Body of pancreas (tissue), 4 donors: Measurements from ENCODE around the gene GLIPR1L2. TPM values are rescaled to one million over a fixed set of nuclear protein-coding genes. Genes with fewer than 3 reads are reported as not detected.
A peak's percentile ranks its signal among the peaks of the same experiment; 100 is the strongest.
"Not testable (repeated sequence)": the region's sequence is repeated elsewhere in the genome, so short reads cannot be mapped to it uniquely, and the experiment has no call there.

Experiments
- ATAC-seq: fragments of 150-250 bp; one replicate; pipeline ENCODE4 v1.9.1; 2016
- DNase-seq, 4 donors: peaks; one replicate each; pipeline ENCODE4 v3.0.0-alpha.2; 2019
- H3K27ac ChIP-seq, 4 donors: fragments of 200-600 bp; sonication (generic); 1 replicate in 3 of 4; 2 replicates in 1 of 4; pipeline versions ENCODE4 v1.5.1 to v1.6.1; 2016 to 2019; ENCODE audit warnings: mild to moderate bottlenecking in 1 of 4, mixed read lengths in 1 of 4, moderate library complexity in 1 of 4
- H3K27me3 ChIP-seq, 2 donors: fragments of 200-600 bp; sonication (generic); one replicate each; pipeline ENCODE4 v1.6.0; 2016; ENCODE audit warnings: mild to moderate bottlenecking in 1 of 2
- H3K36me3 ChIP-seq, 2 donors: fragments of 200-600 bp; sonication (generic); replicated peaks in 1 of 2; 2 replicates each; pipeline ENCODE4 v1.5.1; 2016; ENCODE audit warnings: low read depth in 2 of 2; ENCODE audit not compliant: insufficient read depth in 1 of 2
- H3K4me1 ChIP-seq: fragments of 200-600 bp; sonication (generic); one replicate; pipeline ENCODE4 v1.6.0; 2016
- H3K4me3 ChIP-seq, 2 donors: fragments of 200-600 bp; sonication (generic); 1 replicate in 1 of 2; 2 replicates in 1 of 2; pipeline ENCODE4 v1.5.1; 2016 to 2019
- H3K9me3 ChIP-seq, 3 donors: fragments of 200-600 bp; sonication (generic); 1 replicate in 2 of 3; 2 replicates in 1 of 3; pipeline ENCODE4 v1.5.1; 2016
- POLR2A ChIP-seq, 3 donors: fragments of 450-650 bp; IDR thresholded peaks; one replicate each; pipeline ENCODE4 v1.6.1; 2016; ENCODE audit warnings: antibody characterized with exemption in 3 of 3, mild to moderate bottlenecking in 2 of 3
- WGBS, 2 donors: methylation state at CpG; one replicate each; pipeline ENCODE4 v1.1.5; 2017; 5-methylcytosine and 5-hydroxymethylcytosine counted together
- intact Hi-C: fragments of 100-400 bp; cut with DNase I; formaldehyde crosslinking; loops from one replicate; pipeline ENCODE4 v1.15.1; 2023
- total RNA-seq, 2 donors: library from RNA; depleted of rRNA; stranded (reverse); fragments of >200 nt; gene quantifications; one replicate each; pipeline ENCODE4 v1.1.0, GENCODE V29; 2016
- TF ChIP-seq, protein P1 (sequence below), 7 experiments: fragments of 450-650 bp in 4 of 7; fragments of 200-600 bp in 3 of 7; sonication (generic) in 3 of 7; IDR thresholded peaks; one replicate each; pipeline ENCODE4 v1.5.1; 2016 to 2019; ENCODE audit warnings: antibody characterized with exemption in 7 of 7

The GLIPR1L2 gene
- total RNA-seq, 2 donors from 2014 or later, result 1.6 TPM; not detected in 1

DNA sequence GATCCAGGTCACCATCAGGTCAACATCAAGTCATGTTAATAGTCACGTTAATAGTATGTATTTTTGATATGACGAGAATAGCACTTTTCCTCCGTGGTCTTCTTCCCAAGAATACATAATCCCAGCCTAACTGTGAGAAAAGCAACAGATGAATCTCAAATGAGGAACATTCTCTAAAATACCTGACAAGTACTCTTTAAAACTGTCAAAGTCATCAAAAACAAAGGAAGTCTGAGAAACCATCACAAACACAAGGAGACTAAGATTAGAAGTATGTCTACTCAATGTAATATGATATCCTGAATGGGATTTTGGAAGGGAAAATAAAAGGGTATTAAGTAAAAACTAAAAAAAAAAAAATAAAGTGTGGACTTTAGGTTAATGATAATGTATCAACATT lies 52.8 kb downstream of the GLIPR1L2 start:
- no peaks in the 10 kb centered on the region for H3K36me3 ChIP-seq
- DNase-seq, result no peak
- TF ChIP-seq, protein P1, sequence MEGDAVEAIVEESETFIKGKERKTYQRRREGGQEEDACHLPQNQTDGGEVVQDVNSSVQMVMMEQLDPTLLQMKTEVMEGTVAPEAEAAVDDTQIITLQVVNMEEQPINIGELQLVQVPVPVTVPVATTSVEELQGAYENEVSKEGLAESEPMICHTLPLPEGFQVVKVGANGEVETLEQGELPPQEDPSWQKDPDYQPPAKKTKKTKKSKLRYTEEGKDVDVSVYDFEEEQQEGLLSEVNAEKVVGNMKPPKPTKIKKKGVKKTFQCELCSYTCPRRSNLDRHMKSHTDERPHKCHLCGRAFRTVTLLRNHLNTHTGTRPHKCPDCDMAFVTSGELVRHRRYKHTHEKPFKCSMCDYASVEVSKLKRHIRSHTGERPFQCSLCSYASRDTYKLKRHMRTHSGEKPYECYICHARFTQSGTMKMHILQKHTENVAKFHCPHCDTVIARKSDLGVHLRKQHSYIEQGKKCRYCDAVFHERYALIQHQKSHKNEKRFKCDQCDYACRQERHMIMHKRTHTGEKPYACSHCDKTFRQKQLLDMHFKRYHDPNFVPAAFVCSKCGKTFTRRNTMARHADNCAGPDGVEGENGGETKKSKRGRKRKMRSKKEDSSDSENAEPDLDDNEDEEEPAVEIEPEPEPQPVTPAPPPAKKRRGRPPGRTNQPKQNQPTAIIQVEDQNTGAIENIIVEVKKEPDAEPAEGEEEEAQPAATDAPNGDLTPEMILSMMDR (IDR thresholded peaks at IDR 0.05), result no peak
- no peak for TF ChIP-seq POLR2A (IDR thresholded peaks at IDR 0.05)
- no peaks in the 10 kb centered on the region for H3K4me1 ChIP-seq
- no peaks in the 10 kb centered on the region for H3K9me3 ChIP-seq
- 34 to 40% methylated on average over 3 of the region's 3 CpGs for WGBS, 2 donors
- no peak overlapping the region for H3K27ac ChIP-seq
- ATAC-seq, result no peak
- intact Hi-C loops, result no loop called here
- no peak overlapping the region for H3K4me3 ChIP-seq
- no peaks in the 10 kb centered on the region for H3K27me3 ChIP-seq

DNA sequence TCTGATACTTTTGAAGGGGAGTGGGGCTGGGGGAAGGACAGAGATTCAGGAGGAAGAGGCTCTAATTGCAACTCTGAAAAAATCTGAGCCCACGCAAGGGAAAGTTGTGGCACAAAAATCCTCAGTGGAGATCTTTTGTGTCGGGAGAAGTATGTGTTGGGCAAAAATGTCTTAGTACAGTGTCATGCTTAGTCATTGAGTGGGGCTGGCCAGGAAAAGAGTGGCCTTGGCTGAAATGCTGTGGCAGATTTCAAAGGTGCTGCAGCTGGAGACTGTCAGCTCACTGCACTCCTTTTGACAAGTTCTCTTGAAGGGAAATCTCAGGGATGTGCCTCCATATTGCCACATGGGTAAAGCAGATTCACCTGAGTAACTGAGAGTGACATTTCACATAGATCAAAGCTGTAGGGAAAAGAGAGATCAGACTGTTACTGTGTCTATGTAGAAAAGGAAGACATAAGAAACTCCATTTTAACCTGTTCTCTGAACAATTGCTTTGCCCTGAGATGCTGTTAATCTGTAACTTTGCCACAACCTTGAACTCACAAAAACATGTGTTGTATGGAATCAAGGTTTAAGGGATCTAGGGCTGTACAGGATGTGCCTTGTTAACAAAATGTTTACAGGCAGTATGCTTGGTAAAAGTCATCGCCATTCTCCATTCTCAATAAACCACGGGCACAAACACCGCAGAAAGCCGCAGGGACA lies 53.7 kb downstream of the GLIPR1L2 start:
- Histone ChIP-seq H3K4me1 (no peaks in the 10 kb centered on the region), H3K27me3 (no peaks in the 10 kb centered on the region), H3K27ac (no peak overlapping the region), H3K4me3 (no peak overlapping the region), H3K36me3 (no peaks in the 10 kb centered on the region), H3K9me3 (no peaks in the 10 kb centered on the region)
- ATAC-seq (no peak), DNase-seq (peak in 1 of 4 donors; percentile 18)
- no peak for TF ChIP-seq POLR2A (IDR thresholded peaks at IDR 0.05)
- TF ChIP-seq, protein P1 (IDR thresholded peaks at IDR 0.05), result no peak
- 71 to 83% methylated on average over 6 of the region's 6 CpGs for WGBS, 2 donors
- intact Hi-C loops, result no loop called here

DNA sequence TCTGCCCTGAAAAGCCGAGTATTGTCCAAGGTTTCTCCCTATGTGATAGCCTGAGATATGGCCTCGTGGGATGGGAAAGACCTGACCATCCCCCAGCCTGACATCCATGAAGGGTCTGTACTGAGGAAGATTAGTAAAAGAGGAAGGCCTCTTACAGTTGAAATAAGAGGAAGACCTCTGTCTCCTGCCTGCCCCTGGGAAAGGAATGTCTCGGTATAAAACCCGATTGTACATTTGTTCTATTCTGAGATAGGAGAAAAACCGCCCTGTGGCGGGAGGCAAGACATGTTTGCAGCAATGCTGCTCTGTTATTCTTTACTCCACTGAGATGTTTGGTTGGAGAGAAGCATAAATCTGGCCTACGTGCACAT lies 54.2 kb downstream of the GLIPR1L2 start:
- H3K36me3 ChIP-seq, intact Hi-C loops, H3K27me3 ChIP-seq, H3K27ac ChIP-seq, H3K9me3 ChIP-seq, H3K4me1 ChIP-seq, DNase-seq, H3K4me3 ChIP-seq, ATAC-seq: not testable (repeated sequence)
- 70 to 75% methylated on average over 7 of the region's 7 CpGs for WGBS, 2 donors

DNA sequence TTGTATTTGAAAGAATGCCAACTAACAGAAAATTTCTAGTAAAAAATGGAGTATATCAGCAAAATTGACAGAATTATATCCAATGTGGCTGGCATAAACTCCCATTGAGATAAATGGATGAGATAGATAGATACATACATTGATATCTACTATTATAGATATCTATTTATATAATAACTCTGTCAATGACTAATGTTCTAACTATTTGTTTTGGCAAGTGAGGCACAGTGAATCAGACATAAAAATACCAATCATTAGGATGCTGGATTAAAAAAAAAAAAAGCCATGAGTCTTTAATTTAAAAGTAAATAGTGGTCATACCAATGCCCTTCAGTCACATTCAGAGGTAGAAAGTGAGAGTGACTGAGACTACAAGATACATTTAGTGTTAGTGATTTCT lies 56.0 kb downstream of the GLIPR1L2 start:
- TF ChIP-seq, protein P1 (IDR thresholded peaks at IDR 0.05), result no peak
- no peak for TF ChIP-seq POLR2A (IDR thresholded peaks at IDR 0.05)
- Histone ChIP-seq H3K27me3 (no peaks in the 10 kb centered on the region), H3K4me1 (no peaks in the 10 kb centered on the region), H3K9me3 (no peaks in the 10 kb centered on the region), H3K36me3 (no peaks in the 10 kb centered on the region), H3K27ac (no peak overlapping the region), H3K4me3 (no peak overlapping the region)
- ATAC-seq (no peak), DNase-seq (no peak)
- intact Hi-C loops, result no loop called here

DNA sequence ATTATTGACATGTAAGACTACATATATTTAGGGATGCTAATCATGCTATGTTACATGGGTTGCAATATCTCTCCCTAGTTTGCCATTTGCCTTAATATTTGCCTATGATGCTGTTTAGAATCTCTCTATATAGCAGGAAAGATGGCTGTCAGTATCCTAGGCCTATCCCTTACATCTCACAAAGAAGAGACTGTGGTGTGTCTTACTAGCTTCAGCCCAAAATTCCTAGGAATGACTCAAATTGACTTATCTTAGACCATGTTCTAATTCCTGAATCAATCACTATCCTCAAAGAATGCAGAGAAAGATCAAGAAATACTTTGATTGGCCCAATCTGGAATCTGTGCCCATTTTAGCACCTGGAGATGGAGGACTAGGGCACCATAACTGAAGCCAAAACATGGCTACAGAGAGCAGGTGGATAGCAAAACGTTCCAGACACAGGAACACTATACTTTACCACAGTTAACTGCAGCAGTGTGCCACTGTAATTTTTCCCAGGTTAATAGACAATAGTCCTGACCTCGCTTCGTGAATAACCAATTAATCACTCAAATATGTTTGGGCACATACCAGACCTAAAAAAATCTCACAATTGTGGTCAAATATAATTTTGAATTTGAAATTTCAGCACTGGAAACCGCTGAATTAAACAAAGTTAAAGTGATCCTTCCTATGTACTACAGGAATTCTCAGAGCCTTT lies 57.0 kb downstream of the GLIPR1L2 start:
- Histone ChIP-seq H3K36me3 (no peaks in the 10 kb centered on the region), H3K9me3 (no peaks in the 10 kb centered on the region), H3K4me3 (no peak overlapping the region), H3K27me3 (no peaks in the 10 kb centered on the region), H3K27ac (no peak overlapping the region), H3K4me1 (no peaks in the 10 kb centered on the region)
- intact Hi-C loops, result no loop called here
- DNase-seq (no peak), ATAC-seq (no peak)
- TF ChIP-seq POLR2A (IDR thresholded peaks at IDR 0.05), result no peak
- TF ChIP-seq, protein P1 (IDR thresholded peaks at IDR 0.05), result no peak
- 38 to 39% methylated on average over 4 of the region's 4 CpGs for WGBS, 2 donors
